OCI-LY1 (cell line): ENCODE results near the gene STAM2.

Experiments
- CTCF ChIP-seq: fragments of 200-600 bp; sonication (generic), shearing (Covaris generic); IDR thresholded peaks from 2 replicates; pipeline ENCODE4 v1.5.1; 2017; ENCODE audit warnings: mild to moderate bottlenecking, antibody characterized with exemption, low read length, moderate library complexity, mixed read lengths
- EZH2 ChIP-seq: fragments of 200-600 bp; sonication (generic), shearing (Covaris generic); IDR thresholded peaks from 2 replicates; pipeline ENCODE4 v1.8.0; 2017; ENCODE audit warnings: borderline replicate concordance, mixed run types, mild to moderate bottlenecking, antibody characterized with exemption, low read length, moderate library complexity, mixed read lengths

- TF ChIP-seq EZH2: no peak
- no peak for TF ChIP-seq CTCF
Observed at GRCh38 chr2:152078662-152079061, 96.9 kb downstream of the STAM2 start.
